Inflammatory macrophage treated with lipopolysaccharide for 4 hours (primary cell): ENCODE results near the gene ZDHHC11B.
"Not testable (repeated sequence)": the region's sequence is repeated elsewhere in the genome, so short reads cannot be mapped to it uniquely, and the experiment has no call there.

Experiments
- DNase-seq: peaks from one replicate; pipeline ENCODE4 v3.0.0-alpha.2; 2020

ZDHHC11B gene

GRCh38 chr5:714215-715118, 70.1 kb downstream of the ZDHHC11B start:
- not testable (repeated sequence) for DNase-seq

- DNase-seq: not testable (repeated sequence)
Observed at GRCh38 chr5:713686-714085, 70.8 kb downstream of the ZDHHC11B start.

- DNase-seq: not testable (repeated sequence)
Observed at GRCh38 chr5:708848-709517, 75.5 kb downstream of the ZDHHC11B start.

GRCh38 chr5:708374-708773, 76.2 kb downstream of the ZDHHC11B start:
- DNase-seq: not testable (repeated sequence)

GRCh38 chr5:706127-706526, 78.4 kb downstream of the ZDHHC11B start:
- not testable (repeated sequence) for DNase-seq

GRCh38 chr5:696753-697702, 87.5 kb downstream of the ZDHHC11B start:
- not testable (repeated sequence) for DNase-seq

GRCh38 chr5:696191-696590, 88.3 kb downstream of the ZDHHC11B start:
- DNase-seq: not testable (repeated sequence)

- not testable (repeated sequence) for DNase-seq
Observed at GRCh38 chr5:695475-695874, 89.1 kb downstream of the ZDHHC11B start.

GRCh38 chr5:694042-694431, 90.5 kb downstream of the ZDHHC11B start:
- not testable (repeated sequence) for DNase-seq

GRCh38 chr5:693271-694041, 91.1 kb downstream of the ZDHHC11B start, which contains the start of gene TPPP:
Gene TPPP, minus strand, starts transcription at chr5:693352. Its CDS starts 15,292 bp downstream, at chr5:678060.
- peak; percentile 74 for DNase-seq

- not testable (repeated sequence) for DNase-seq
Observed at GRCh38 chr5:692529-693041, 91.9 kb downstream of the ZDHHC11B start.

GRCh38 chr5:691817-692528, 92.6 kb downstream of the ZDHHC11B start:
- DNase-seq: no peak

GRCh38 chr5:691049-691448, 93.5 kb downstream of the ZDHHC11B start:
- not testable (repeated sequence) for DNase-seq

GRCh38 chr5:690293-690692, 94.2 kb downstream of the ZDHHC11B start:
- DNase-seq: not testable (repeated sequence)

GRCh38 chr5:688348-689010, 96.0 kb downstream of the ZDHHC11B start:
- not testable (repeated sequence) for DNase-seq

GRCh38 chr5:686936-687335, 97.6 kb downstream of the ZDHHC11B start:
- DNase-seq: not testable (repeated sequence)

GRCh38 chr5:686172-686523, 98.4 kb downstream of the ZDHHC11B start:
- not testable (repeated sequence) for DNase-seq

- DNase-seq: no peak
Observed at GRCh38 chr5:685262-686171, 99.0 kb downstream of the ZDHHC11B start.

- DNase-seq: no peak
Observed at GRCh38 chr5:684751-685216, 99.7 kb downstream of the ZDHHC11B start.
